NCI-H1436 treated with DMSO at 0.1 percent for 48 hours (cell line): ENCODE measurements around the gene EXOC1.

Source experiments
- DNase-seq: peaks from one replicate; lab custom pipeline; 2025; lab: John Stamatoyannopoulos, UW

The EXOC1 gene

DNA sequence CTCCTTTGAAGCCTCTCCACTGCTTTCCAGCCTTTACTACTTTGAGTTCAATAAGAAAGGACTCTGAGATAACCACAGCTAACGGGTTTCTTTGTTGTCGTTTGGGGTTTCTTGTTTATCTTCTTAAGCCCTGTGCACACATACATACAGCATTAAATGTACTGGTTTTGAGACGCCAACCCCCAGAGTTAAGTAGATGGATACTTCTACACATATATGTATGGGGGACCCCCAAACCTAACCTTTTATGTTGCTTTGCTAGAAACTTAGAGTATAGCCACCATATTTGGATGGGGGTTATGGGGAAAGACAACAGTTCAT, 96.0 kb downstream of the EXOC1 start:
- no peak for DNase-seq

DNA sequence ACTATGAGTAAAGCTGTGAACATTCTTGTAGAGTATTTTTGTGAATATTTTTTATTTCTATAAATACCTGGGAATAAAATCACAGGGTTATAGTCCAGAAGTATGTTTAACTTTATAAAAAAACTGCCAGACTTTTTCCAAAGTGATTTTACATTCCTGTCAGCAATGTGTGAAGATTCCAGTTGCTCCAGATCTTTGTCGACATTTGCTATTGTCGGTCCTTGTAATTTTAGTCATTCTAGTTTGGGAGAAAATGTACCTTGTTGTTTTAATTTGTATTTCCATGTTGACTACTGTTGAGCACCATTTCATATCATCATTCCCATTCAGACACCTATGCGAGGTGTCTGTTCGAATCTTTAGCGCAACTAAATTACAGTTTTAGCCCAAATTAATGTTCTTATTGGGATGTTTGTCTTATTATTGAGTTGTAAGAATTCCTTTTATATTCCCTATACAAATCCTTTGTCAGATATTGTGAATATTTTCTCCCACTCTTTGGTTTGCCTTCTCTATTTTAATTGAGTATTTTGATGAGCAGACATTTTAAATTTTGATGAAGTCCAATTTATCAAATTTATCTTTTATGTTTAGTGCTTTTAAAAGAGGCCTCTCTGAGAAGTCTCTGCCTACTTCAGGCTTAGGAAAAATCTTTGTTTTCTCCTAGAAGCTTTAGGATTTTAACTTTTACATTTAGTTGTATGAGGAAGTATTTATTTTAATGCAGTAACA, 97.9 kb downstream of the EXOC1 start:
- DNase-seq, result no peak
